ENCODE data around the gene CCDC87. TPM values are rescaled to one million over a fixed set of nuclear protein-coding genes. Genes with fewer than 3 reads are reported as not detected.

CCDC87 gene
- total and polyA plus RNA-seq, 2 donors (not counting 3 experiments of a cell fraction or from before 2014, with no cell fraction given): 0.06 to 0.22 TPM

DNA sequence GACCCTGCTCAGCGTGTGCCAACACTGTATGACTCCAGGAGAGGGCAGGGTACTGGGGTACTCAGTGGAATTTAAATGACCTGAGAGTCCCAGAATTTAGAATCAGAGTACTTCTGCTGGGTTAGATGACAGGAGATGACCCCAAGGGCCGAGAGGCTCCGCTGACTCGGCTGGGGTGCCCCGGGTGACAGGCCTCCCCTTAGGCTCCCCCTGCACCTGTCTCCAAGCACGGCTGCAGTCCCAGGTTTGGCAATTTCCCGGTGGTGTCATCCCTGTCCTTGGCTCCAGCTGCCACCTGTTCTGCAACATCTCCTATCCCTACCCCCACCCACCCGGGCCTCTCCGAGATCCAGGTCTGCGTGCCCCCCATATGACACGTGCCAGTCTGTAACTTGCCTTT, 44.8 kb downstream of the CCDC87 start:
- no peak overlapping the region for H2AFZ ChIP-seq (ENCODE audit: low read depth, low read length)
- no peak for TF ChIP-seq POLR2AphosphoS5 (IDR thresholded peaks at IDR 0.05; ENCODE audit: insufficient read depth, low read depth, low read length)
- no peak for TF ChIP-seq CTCF (IDR thresholded peaks at IDR 0.05; ENCODE audit: extremely low read depth in 1 of 2, insufficient read depth in 1 of 2, low read depth in 1 of 2, low read length in 2 of 2)
- no peak for TF ChIP-seq EZH2 (IDR thresholded peaks at IDR 0.05; ENCODE audit: borderline replicate concordance, low read depth, low read length, severe bottlenecking)
- TF ChIP-seq JUN (IDR thresholded peaks at IDR 0.05; ENCODE audit: borderline replicate concordance, insufficient read depth, insufficient read length, low read depth): no peak
- no peak for TF ChIP-seq FOS (IDR thresholded peaks at IDR 0.05; ENCODE audit: borderline replicate concordance, insufficient read depth, low read length)
- intact Hi-C loops (cut with micrococcal nuclease) (no loop called here), dilution Hi-C loops (cut with MboI; ENCODE audit: extremely low pct_ligation_motif_present, low sequenced_read_pairs) (no loop called here)
- peaks cover 27% of the 10 kb centered on the region for H3K4me1 ChIP-seq (ENCODE audit: control insufficient read depth, extremely low read depth, insufficient read depth, low read length)
- FAIRE-seq (no peak), DNase-seq (ENCODE audit: low read depth, low spot score) (no peak)
- no peaks in the 10 kb centered on the region for H3K9me1 ChIP-seq (replicated peaks; ENCODE audit: control insufficient read depth, extremely low read depth, insufficient read depth, low read length)
- no peak overlapping the region for H3K9ac ChIP-seq (replicated peaks; ENCODE audit: extremely low read depth, insufficient read depth, low read length)
- no TSS peak for BruUV-seq (replicated peaks)
- ChIA-PET POLR2A (no interaction called here), CTCF (no interaction called here)
- H3K36me3 ChIP-seq (ENCODE audit: control insufficient read depth in 2 of 2, extremely low read depth in 1 of 2, insufficient read depth in 2 of 2, low read length in 2 of 2): no peaks in the 10 kb centered on the region
- H4K20me1 ChIP-seq (replicated peaks; ENCODE audit: control insufficient read depth, extremely low read depth, insufficient read depth, low read length): no peaks in the 10 kb centered on the region
- no peak overlapping the region for H3K4me3 ChIP-seq (replicated peaks in 1 of 3; ENCODE audit: insufficient read depth in 1 of 3, low read depth in 1 of 3, low read length in 3 of 3)
- H3K27me3 ChIP-seq (ENCODE audit: control insufficient read depth in 2 of 2, insufficient read depth in 2 of 2, low read length in 2 of 2): no peaks in the 10 kb centered on the region
- no peaks in the 10 kb centered on the region for H3K9me3 ChIP-seq (replicated peaks; ENCODE audit: control insufficient read depth, insufficient read depth, low read length)
- H3K4me2 ChIP-seq (ENCODE audit: insufficient read depth, low read length): no peak overlapping the region
- H3K27ac ChIP-seq (ENCODE audit: insufficient read depth, low read depth, low read length): no peak overlapping the region
- peaks cover 5% of the 10 kb centered on the region for H3K79me2 ChIP-seq (ENCODE audit: control insufficient read depth, insufficient read depth, low read length)

- TF ChIP-seq MYC (IDR thresholded peaks at IDR 0.05; ENCODE audit: low read depth, low read length): no peak
- TF ChIP-seq POLR2A (IDR thresholded peaks at IDR 0.05; ENCODE audit: low read depth, low read length): no peak
- TF ChIP-seq CTCF (IDR thresholded peaks at IDR 0.05; ENCODE audit: extremely low read depth in 1 of 2, insufficient read depth in 1 of 2, low read depth in 1 of 2, low read length in 2 of 2): no peak
- TF ChIP-seq JUN (IDR thresholded peaks at IDR 0.05; ENCODE audit: borderline replicate concordance, insufficient read depth, insufficient read length, low read depth): no peak
- dilution Hi-C loops (cut with MboI; ENCODE audit: extremely low pct_ligation_motif_present, low sequenced_read_pairs): no loop called here
- BruUV-seq (replicated peaks): no TSS peak
Measured at GRCh38 chr11:66547662-66548009, 45.2 kb downstream of the CCDC87 start.

More at GRCh38 chr11:66547662-66548009, 45.2 kb downstream of the CCDC87 start:
- DNase-seq (ENCODE audit: low read depth, low spot score): no peak
- no peaks in the 10 kb centered on the region for H3K27me3 ChIP-seq (ENCODE audit: control insufficient read depth in 2 of 2, insufficient read depth in 2 of 2, low read length in 2 of 2)
- ChIA-PET POLR2A (no interaction called here), CTCF (no interaction called here)
- no peaks in the 10 kb centered on the region for H3K9me1 ChIP-seq (replicated peaks; ENCODE audit: control insufficient read depth, extremely low read depth, insufficient read depth, low read length)
- H3K4me1 ChIP-seq (ENCODE audit: control insufficient read depth, extremely low read depth, insufficient read depth, low read length): peaks cover 31% of the 10 kb centered on the region
- H3K79me2 ChIP-seq (ENCODE audit: control insufficient read depth, insufficient read depth, low read length): peaks cover 5% of the 10 kb centered on the region
- H3K9me3 ChIP-seq (replicated peaks; ENCODE audit: control insufficient read depth, insufficient read depth, low read length): no peaks in the 10 kb centered on the region
- no peak overlapping the region for H3K9ac ChIP-seq (replicated peaks; ENCODE audit: extremely low read depth, insufficient read depth, low read length)
- intact Hi-C loops (cut with micrococcal nuclease): loop anchor here (2.0 kb wide), 1 partner anchor 67 kb away; the partner anchor contains the start of gene DPP3
- no peak overlapping the region for H2AFZ ChIP-seq (ENCODE audit: low read depth, low read length)
- no peak overlapping the region for H3K4me3 ChIP-seq (replicated peaks in 1 of 3; ENCODE audit: insufficient read depth in 1 of 3, low read depth in 1 of 3, low read length in 3 of 3)
- H3K27ac ChIP-seq (ENCODE audit: insufficient read depth, low read depth, low read length): no peak overlapping the region
- FAIRE-seq: no peak
- no peak overlapping the region for H3K4me2 ChIP-seq (ENCODE audit: insufficient read depth, low read length)
- no peaks in the 10 kb centered on the region for H3K36me3 ChIP-seq (ENCODE audit: control insufficient read depth in 2 of 2, extremely low read depth in 1 of 2, insufficient read depth in 2 of 2, low read length in 2 of 2)
- no peaks in the 10 kb centered on the region for H4K20me1 ChIP-seq (replicated peaks; ENCODE audit: control insufficient read depth, extremely low read depth, insufficient read depth, low read length)
